Erythroblast (primary cell): ENCODE results near the gene MEF2C.

Experiments used
- GATA1 ChIP-seq: IDR thresholded peaks from 2 replicates; pipeline ENCODE4 v1.6.1; 2011; ENCODE audit warnings: low read depth, mild to moderate bottlenecking, control low read depth, low read length, moderate library complexity
- POLR2A ChIP-seq: IDR thresholded peaks from 2 replicates; pipeline ENCODE4 v1.6.1; 2011; ENCODE audit warnings: mild to moderate bottlenecking, low read length

GRCh38 chr5:88765171-88765570 lies 117.8 kb downstream of the MEF2C start:
- TF ChIP-seq POLR2A (no peak), GATA1 (no peak)
